HG02642 (cell line): ENCODE measurements around the gene RCE1.

ENCODE experiments used
- ATAC-seq: cut with Tn5 transposase; IDR thresholded peaks from one replicate; pipeline ENCODE4 v1.9.1; 2021; ENCODE audit warnings: mild to moderate bottlenecking; ENCODE audit not compliant: unreplicated experiment, poor library complexity

Gene RCE1

GRCh38 chr11:66843776-66844495 lies 695 bp downstream of the RCE1 start:
- ATAC-seq, result no peak

DNA sequence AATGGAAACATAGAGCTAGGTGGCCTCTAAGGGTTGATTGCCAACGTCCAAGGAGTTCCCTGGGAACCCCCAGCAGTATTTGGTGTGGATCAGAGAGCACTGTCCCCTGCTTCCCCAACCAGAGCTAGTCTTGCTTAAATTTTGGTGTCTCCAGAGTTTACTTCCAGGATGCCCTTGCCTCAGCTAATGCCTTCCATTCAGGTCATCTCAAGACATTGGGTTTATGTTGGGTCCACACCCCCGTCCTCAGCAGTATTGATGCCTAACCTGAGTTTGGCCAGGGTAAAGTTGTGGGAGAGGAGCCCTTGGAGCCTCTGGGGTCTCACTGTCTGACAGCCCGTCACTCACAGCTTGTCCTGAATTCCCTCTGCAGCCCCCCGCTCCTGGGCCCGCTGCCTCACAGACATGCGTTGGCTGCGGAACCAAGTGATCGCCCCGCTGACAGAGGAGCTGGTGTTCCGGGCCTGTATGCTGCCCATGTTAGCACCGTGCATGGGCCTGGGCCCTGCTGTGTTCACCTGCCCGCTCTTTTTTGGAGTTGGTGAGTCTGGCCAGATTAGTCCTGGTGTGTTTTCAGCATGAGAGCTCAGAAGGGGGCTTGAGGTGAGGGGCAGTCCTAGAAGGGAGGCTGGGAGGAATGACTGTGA lies 1.4 kb downstream of the RCE1 start:
- no peak for ATAC-seq

GRCh38 chr11:66845143-66845875 lies 2.1 kb downstream of the RCE1 start:
- ATAC-seq, result no peak

DNA sequence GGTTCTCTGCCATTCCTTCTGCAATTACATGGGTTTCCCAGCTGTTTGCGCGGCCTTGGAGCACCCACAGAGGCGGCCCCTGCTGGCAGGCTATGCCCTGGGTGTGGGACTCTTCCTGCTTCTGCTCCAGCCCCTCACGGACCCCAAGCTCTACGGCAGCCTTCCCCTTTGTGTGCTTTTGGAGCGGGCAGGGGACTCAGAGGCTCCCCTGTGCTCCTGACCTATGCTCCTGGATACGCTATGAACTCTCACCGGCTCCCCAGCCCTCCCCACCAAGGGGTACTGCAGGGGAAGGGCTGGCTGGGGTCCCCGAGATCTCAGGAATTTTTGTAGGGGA lies 2.6 kb downstream of the RCE1 start:
- ATAC-seq, result no peak

DNA sequence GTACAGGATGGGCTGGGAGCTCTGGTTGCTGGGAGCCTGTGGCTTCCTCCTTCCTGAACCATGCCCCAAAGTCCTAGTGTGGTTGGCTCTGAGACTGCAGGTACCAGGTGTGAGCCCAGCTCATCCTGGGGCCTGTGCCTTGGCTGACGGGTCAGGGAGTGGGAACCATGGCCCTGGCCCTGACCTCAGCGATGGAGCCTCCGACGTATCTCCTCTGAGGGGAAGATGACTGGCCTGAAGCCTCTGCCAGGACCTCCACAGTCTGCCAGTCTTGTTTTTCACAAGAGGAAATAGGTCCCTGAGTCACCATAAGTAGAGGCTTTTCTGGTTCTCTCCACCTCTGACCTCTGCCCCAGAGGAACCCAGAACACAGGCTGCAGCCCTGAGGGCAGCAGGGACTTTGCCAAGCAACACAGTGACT lies 3.4 kb downstream of the RCE1 start:
- no peak for ATAC-seq

DNA sequence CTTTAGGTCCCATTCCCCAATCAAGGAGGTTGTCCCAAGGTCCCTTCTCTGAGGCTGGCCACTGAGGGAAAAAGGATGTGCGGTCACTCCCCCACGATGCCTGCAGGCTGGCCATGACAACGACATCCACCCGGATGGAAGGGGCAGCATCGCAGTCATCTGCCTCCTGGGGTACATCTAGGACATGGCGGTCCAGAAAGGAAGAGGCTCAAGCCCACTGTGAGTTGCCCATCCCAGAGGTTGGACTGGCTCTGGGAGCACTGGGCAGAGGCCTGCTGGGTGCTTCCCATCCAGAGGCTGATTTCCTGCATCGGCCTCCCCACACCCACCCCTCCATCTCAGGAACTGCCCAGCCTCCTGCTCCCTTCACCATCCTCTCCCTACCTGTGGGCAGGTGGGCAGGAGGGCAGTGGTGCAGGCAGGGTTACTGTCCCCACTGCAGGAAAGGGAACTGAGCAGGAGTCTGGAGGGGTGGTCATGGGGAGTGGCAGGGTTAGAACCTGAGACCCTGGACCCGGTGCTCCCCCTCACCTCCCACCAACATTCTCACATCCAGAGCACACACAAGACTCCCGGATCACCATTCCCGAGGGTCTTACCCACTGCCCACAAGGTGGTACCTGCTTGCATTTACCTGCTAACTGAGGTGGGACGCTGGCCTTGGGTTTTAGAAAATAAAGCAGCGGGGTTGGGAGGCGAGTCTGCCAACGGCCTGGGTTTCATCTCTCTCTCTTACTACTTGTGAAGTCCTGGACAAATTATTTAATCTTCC lies 4.4 kb downstream of the RCE1 start:
- no peak for ATAC-seq

DNA sequence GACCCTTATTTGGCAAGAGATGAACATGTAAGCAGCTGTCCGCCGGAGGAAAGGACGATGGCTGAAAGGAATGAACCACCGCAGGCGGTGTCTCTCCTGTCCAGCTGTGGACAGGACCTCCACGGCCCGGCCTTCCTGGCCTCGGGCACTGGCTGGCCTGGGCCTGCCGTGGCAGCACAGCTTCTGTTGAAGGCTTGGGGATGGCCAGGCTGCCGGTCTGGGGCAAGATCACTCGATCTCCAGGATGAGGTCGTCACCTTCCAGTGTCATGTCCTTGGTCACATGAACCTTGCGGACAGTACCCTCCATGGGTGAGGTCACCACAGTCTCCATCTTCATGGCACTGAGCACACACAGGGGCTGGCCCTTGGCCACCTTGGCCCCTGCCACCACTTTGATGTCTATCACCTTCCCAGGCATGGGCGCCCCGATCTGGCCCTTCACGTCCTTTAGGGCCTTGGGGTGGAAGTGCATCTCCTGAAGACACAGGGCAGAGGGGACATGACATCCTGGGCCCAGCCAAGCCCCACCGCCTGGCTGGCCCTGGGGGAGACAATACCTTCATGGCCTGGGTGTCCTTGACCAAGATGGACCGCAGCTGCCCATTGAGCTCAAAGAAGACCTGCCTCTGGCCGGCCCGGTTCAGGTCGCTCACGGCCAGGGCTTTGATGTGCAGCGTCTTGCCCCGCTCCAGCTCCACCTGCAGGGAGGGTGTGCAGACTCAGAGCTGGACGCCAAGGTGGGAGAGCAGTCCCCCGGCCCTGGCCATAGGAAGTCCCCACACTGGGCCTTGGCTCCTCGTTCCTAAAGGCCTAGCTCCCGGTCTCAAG lies 5.6 kb downstream of the RCE1 start:
- no peak for ATAC-seq

DNA sequence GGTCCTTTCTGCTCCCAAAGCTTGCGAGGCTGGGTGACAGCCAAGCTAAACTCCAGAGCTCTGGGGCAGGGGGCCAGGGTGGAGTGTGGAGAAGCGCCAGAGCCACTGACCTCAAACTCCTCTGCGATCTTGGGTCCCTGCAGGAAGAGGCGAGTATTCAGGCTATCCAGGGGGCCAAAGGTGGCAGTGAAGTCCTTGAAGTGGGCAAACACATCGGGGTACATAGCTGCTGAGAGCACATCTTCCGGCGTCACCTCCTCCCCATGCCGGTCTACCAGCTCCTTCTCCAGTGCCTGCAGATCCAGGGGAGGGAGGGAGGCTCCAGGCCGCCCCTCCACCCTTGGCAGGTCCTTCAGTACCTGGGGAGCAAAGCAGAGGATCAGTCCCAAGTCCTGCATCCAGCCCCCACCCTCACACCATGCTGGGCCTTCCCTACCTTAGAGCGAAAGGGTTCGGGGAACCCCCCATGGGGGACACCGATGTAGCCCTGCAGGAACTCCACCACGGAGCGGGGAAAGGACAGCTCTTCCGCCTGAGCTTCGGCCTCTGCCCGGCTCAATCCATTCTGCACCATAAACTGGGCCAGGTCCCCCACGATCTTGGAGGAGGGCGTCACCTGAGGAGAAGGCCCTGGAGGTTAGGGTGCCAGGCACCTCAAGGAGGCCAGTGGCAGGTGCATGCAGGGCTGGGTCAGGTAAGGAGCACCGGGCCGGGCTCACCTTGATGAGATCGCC lies 6.4 kb downstream of the RCE1 start:
- ATAC-seq, result no peak

GRCh38 chr11:66850235-66850587 lies 7.0 kb downstream of the RCE1 start:
- ATAC-seq, result no peak

GRCh38 chr11:66850588-66851238 lies 7.5 kb downstream of the RCE1 start:
- ATAC-seq, result no peak

GRCh38 chr11:66851239-66851596 lies 8.0 kb downstream of the RCE1 start:
- no peak for ATAC-seq

GRCh38 chr11:66851698-66852465 lies 8.6 kb downstream of the RCE1 start:
- no peak for ATAC-seq

DNA sequence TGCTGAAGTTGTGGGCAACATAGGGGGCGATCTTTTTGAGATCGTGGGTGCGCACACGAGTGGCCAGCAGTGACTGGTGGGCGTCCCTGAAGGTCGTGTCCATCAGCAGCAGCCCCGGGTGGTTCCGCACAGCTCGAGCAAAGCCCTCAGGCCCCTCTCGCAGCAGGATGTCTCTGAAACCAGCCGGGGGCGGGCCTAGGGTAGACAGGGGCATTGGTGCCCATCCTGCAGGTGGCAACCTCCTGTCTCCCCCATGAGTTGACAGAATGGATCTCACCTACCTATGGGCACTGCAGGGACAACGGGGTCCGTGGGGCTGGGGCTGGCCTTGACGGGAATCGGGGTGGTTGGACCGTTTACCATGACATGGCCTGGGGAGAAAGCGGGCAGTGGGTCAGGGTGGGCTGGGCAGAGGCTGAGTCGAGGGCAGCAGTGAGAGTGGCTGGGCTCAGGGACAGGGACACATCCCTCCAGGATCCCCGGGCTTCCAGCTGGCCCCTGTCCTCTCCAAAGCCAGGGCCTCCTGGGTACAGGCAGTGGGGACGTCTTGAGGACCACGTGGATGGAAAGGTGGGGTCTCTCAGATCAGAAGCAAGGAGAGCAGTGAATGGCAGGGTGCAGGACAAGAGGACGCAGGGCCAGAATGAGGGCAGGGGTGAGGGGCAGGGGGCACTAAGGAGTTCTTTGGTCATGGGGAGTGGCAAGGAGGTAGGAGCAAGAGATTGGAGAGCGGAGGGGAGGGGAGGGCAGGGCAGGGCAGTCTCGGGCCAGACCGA lies 9.4 kb downstream of the RCE1 start:
- ATAC-seq, result no peak

- no peak for ATAC-seq
Measured at GRCh38 chr11:66853242-66854229, 10.3 kb downstream of the RCE1 start.

- ATAC-seq, result no peak
Measured at GRCh38 chr11:66854231-66854661, 11.0 kb downstream of the RCE1 start.

GRCh38 chr11:66854729-66855211 lies 11.5 kb downstream of the RCE1 start:
- no peak for ATAC-seq
